Measurements from ENCODE around the gene BICRAL. TPM values are rescaled to one million over a fixed set of nuclear protein-coding genes. Genes with fewer than 3 reads are reported as not detected.

BICRAL gene
- total and polyA plus RNA-seq, 2 donors (not counting 3 experiments of a cell fraction or from before 2014, with no cell fraction given): 5.6 to 6.8 TPM

DNA sequence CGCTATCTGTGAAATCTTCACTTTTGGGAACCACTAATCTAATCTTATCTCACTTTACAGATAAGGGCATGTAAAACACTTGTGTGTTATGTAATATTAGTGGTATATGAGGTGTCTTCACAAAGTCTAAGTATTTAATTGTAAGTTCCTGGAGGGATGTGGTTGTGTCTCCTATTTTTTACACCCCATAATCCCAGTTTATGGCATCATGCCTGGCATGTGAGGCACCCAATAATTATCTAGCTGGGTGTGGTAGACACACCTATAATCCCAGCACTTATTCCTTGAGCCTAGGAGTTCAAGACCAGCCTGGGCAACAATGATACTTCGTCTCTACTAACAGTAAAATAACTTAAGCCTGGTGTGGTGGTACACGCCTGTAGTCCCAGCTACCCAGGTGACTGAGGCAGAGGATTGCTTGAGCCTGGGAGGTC is 19.4 kb upstream of the BICRAL start:
- no TSS peak for BruUV-seq (replicated peaks)
- TF ChIP-seq POLR2AphosphoS5 (IDR thresholded peaks at IDR 0.05; ENCODE audit: insufficient read depth, low read depth, low read length): no peak
- no peak for TF ChIP-seq FOS (IDR thresholded peaks at IDR 0.05; ENCODE audit: borderline replicate concordance, insufficient read depth, low read length)
- TF ChIP-seq MYC (IDR thresholded peaks at IDR 0.05; ENCODE audit: low read depth, low read length): no peak
- TF ChIP-seq, protein P1, sequence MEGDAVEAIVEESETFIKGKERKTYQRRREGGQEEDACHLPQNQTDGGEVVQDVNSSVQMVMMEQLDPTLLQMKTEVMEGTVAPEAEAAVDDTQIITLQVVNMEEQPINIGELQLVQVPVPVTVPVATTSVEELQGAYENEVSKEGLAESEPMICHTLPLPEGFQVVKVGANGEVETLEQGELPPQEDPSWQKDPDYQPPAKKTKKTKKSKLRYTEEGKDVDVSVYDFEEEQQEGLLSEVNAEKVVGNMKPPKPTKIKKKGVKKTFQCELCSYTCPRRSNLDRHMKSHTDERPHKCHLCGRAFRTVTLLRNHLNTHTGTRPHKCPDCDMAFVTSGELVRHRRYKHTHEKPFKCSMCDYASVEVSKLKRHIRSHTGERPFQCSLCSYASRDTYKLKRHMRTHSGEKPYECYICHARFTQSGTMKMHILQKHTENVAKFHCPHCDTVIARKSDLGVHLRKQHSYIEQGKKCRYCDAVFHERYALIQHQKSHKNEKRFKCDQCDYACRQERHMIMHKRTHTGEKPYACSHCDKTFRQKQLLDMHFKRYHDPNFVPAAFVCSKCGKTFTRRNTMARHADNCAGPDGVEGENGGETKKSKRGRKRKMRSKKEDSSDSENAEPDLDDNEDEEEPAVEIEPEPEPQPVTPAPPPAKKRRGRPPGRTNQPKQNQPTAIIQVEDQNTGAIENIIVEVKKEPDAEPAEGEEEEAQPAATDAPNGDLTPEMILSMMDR (IDR thresholded peaks at IDR 0.05; ENCODE audit: extremely low read depth in 1 of 2, insufficient read depth in 1 of 2, low read depth in 1 of 2, low read length in 2 of 2): no peak
- ChIA-PET CTCF (interaction anchor here (1.2 kb wide), 1 partner anchor 20 kb away, joined by 3 read pairs; the partner anchor contains the start of gene BICRAL), POLR2A (no interaction called here)
- DNase-seq (ENCODE audit: low read depth, low spot score) (no peak), FAIRE-seq (no peak)
- H3K9me1 ChIP-seq (replicated peaks; ENCODE audit: control insufficient read depth, extremely low read depth, insufficient read depth, low read length): no peaks in the 10 kb centered on the region
- no peaks in the 10 kb centered on the region for H4K20me1 ChIP-seq (replicated peaks; ENCODE audit: control insufficient read depth, extremely low read depth, insufficient read depth, low read length)
- no peak overlapping the region for H3K27ac ChIP-seq (ENCODE audit: insufficient read depth, low read depth, low read length)
- H3K27me3 ChIP-seq (ENCODE audit: control insufficient read depth in 2 of 2, insufficient read depth in 2 of 2, low read length in 2 of 2): no peaks in the 10 kb centered on the region
- no peak overlapping the region for H3K4me3 ChIP-seq (replicated peaks in 1 of 3; ENCODE audit: insufficient read depth in 1 of 3, low read depth in 1 of 3, low read length in 3 of 3)
- no peaks in the 10 kb centered on the region for H3K9me3 ChIP-seq (replicated peaks; ENCODE audit: control insufficient read depth, insufficient read depth, low read length)
- H3K9ac ChIP-seq (replicated peaks; ENCODE audit: extremely low read depth, insufficient read depth, low read length): no peak overlapping the region
- dilution Hi-C loops (cut with MboI; ENCODE audit: extremely low pct_ligation_motif_present, low sequenced_read_pairs) (no loop called here), intact Hi-C loops (cut with micrococcal nuclease) (no loop called here)
- no peaks in the 10 kb centered on the region for H3K36me3 ChIP-seq (ENCODE audit: control insufficient read depth in 2 of 2, extremely low read depth in 1 of 2, insufficient read depth in 2 of 2, low read length in 2 of 2)
- no peak overlapping the region for H3K4me2 ChIP-seq (ENCODE audit: insufficient read depth, low read length)
- peaks cover 9% of the 10 kb centered on the region for H3K4me1 ChIP-seq (ENCODE audit: control insufficient read depth, extremely low read depth, insufficient read depth, low read length)
- H2AFZ ChIP-seq (ENCODE audit: low read depth, low read length): no peak overlapping the region
- H3K79me2 ChIP-seq (ENCODE audit: control insufficient read depth, insufficient read depth, low read length): no peaks in the 10 kb centered on the region

DNA sequence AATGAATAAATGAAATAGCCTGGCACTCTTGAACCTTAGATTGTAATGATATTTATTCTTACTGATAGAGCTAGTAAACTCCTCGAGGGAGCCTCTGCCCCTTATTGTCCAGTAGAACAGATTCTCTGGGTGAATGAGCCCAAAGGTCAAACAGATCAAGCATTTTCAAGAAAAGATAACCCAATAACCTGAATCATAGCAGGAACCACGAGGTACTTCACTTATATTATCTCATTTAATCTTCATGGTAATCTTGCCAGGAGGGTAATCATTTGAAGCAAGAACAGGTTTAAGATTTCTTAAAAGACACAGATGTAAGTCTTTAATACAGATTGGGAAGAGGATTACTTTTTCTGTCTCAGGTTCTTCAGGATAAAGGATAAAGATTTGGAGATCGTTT is 18.9 kb upstream of the BICRAL start:
- H3K27me3 ChIP-seq (ENCODE audit: control insufficient read depth in 2 of 2, insufficient read depth in 2 of 2, low read length in 2 of 2): no peaks in the 10 kb centered on the region
- H3K9me1 ChIP-seq (replicated peaks; ENCODE audit: control insufficient read depth, extremely low read depth, insufficient read depth, low read length): no peaks in the 10 kb centered on the region
- no TSS peak for BruUV-seq (replicated peaks)
- no peaks in the 10 kb centered on the region for H3K9me3 ChIP-seq (replicated peaks; ENCODE audit: control insufficient read depth, insufficient read depth, low read length)
- H2AFZ ChIP-seq (ENCODE audit: low read depth, low read length): no peak overlapping the region
- no peak overlapping the region for H3K27ac ChIP-seq (ENCODE audit: insufficient read depth, low read depth, low read length)
- FAIRE-seq (no peak), DNase-seq (ENCODE audit: low read depth, low spot score) (no peak)
- no peak overlapping the region for H3K9ac ChIP-seq (replicated peaks; ENCODE audit: extremely low read depth, insufficient read depth, low read length)
- dilution Hi-C loops (cut with MboI; ENCODE audit: extremely low pct_ligation_motif_present, low sequenced_read_pairs) (no loop called here), intact Hi-C loops (cut with micrococcal nuclease) (no loop called here)
- no peaks in the 10 kb centered on the region for H3K36me3 ChIP-seq (ENCODE audit: control insufficient read depth in 2 of 2, extremely low read depth in 1 of 2, insufficient read depth in 2 of 2, low read length in 2 of 2)
- no peak overlapping the region for H3K4me2 ChIP-seq (ENCODE audit: insufficient read depth, low read length)
- H3K4me3 ChIP-seq (replicated peaks in 1 of 3; ENCODE audit: insufficient read depth in 1 of 3, low read depth in 1 of 3, low read length in 3 of 3): no peak overlapping the region
- no peak for TF ChIP-seq JUN (IDR thresholded peaks at IDR 0.05; ENCODE audit: borderline replicate concordance, insufficient read depth, insufficient read length, low read depth)
- no peak for TF ChIP-seq MYC (IDR thresholded peaks at IDR 0.05; ENCODE audit: low read depth, low read length)
- TF ChIP-seq FOS (IDR thresholded peaks at IDR 0.05; ENCODE audit: borderline replicate concordance, insufficient read depth, low read length): no peak
- CTCF ChIA-PET: no interaction called here
- no peaks in the 10 kb centered on the region for H4K20me1 ChIP-seq (replicated peaks; ENCODE audit: control insufficient read depth, extremely low read depth, insufficient read depth, low read length)
- H3K4me1 ChIP-seq (ENCODE audit: control insufficient read depth, extremely low read depth, insufficient read depth, low read length): peaks cover 13% of the 10 kb centered on the region
- no peaks in the 10 kb centered on the region for H3K79me2 ChIP-seq (ENCODE audit: control insufficient read depth, insufficient read depth, low read length)
- POLR2A ChIA-PET: no interaction called here

Data from endothelial cell of umbilical vein (primary cell).